HG03354 (cell line): Measurements from ENCODE around the gene SKIC2.
A peak's percentile ranks its signal among the peaks of the same experiment; 100 is the strongest.
"Not testable (repeated sequence)": the region's sequence is repeated elsewhere in the genome, so short reads cannot be mapped to it uniquely, and the experiment has no call there.

ENCODE experiments used
- ATAC-seq: cut with Tn5 transposase; IDR thresholded peaks from one replicate; pipeline ENCODE4 v1.9.1; 2021; ENCODE audit warnings: mild to moderate bottlenecking; ENCODE audit not compliant: unreplicated experiment, poor library complexity, severe bottlenecking

SKIC2 gene

DNA sequence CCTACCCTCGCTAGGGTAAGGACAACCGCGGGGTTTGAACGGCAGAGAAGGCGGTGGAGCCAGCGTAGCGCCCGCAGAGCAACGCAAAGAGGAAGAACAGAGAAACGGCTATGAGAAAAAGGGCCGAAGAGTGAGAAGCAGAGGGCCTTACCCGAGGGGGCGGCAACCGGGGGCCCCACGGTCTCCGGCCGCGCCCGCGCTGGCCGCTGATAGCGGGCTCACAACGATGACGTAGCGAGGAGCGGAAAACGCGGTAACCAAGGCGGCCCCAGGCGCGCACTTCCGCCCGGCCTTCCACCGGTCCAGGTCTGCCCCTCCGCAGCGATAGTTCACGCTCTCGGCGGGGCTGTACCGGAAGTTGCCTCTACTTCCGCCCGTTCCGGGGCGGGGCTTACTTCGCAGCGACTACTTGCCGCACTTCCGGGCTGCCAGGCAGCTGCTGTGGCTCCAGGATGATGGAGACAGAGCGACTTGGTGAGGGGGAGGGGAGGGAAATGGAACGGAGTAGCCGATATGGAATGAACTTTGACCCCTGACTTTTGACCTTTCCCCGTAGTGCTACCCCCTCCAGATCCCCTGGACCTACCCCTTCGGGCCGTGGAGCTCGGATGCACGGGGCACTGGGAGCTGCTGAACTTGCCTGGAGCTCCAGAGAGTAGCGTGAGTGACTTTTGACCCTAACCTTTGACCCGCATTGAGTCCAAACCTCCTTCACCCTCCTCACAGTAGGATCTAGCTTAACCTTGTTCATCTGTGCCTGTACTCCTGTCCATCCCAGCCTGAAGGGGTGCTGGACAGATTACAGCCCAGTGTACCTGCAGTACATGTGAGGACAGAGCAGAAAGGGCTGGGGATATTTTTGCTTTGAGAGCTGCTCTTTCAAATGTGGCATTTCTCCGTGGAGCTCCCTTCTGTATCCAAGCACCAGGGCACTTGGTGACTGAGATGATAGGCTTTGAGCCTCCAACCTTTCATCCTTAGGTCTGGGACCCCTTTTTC is at the start of gene SKIC2, which contains the start of gene NELFE:
Gene SKIC2 (plus strand): TSS at position 435 of the 999 bp plus-strand sequence. CDS start 18 bp downstream, at position 453.
Gene NELFE (minus strand): TSS at position 231 of the 999 bp plus-strand sequence. CDS start 525 bp downstream, outside the sequence.
- ATAC-seq, result peak; percentile 98

- not testable (repeated sequence) for ATAC-seq
These were observed 49.7 kb upstream of the SKIC2 start for GRCh38 chr6:31909298-31909697.

GRCh38 chr6:31911826-31912585 is 47.0 kb upstream of the SKIC2 start:
- ATAC-seq, result no peak

DNA sequence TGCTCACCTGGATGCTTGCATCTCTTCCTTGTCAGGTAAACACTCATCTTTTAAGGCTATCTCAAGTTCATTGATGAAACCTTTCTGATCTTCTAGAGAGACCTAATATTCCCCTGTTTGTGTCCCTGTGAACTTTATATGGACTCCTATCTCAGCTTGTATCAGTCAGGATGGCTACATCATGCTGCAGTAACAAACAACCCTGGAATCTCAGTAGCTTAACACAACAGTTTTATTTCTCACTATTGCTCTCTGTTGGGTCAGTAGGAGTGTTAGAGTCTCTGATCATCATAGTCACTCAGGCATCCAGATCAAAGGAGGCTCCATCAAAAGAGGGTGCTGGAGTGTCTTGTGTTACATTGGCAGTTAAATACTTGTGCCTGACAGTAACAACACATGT is 43.6 kb upstream of the SKIC2 start:
- no peak for ATAC-seq

GRCh38 chr6:31915756-31916155 is 43.2 kb upstream of the SKIC2 start:
- ATAC-seq, result no peak

- no peak for ATAC-seq
These were observed 40.8 kb upstream of the SKIC2 start for GRCh38 chr6:31918069-31918720.

GRCh38 chr6:31919624-31920303 is 39.2 kb upstream of the SKIC2 start:
- no peak for ATAC-seq

GRCh38 chr6:31920811-31921210 is 38.2 kb upstream of the SKIC2 start:
- no peak for ATAC-seq

DNA sequence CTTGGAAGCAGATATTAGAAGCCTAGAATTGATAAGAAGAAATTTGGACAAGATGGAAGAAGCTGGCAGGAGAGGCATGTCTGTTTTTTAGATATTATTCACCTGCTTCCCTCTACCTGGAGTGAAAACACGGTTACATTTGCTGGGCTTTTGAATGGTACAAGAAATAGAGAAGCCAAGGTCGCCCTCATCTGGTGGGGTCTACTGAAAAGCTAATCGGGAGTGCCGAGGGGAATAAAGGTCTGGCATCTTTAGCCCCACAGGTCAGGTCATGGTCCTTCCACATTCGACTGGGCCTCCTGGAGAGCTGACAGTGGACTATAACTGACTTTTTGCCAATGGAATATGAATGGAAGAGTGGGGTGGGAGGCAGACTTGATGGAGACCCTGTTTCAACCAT is 36.0 kb upstream of the SKIC2 start:
- no peak for ATAC-seq

GRCh38 chr6:31927242-31927862 is 31.6 kb upstream of the SKIC2 start, which contains the start of gene C2:
C2 (plus strand) TSS chr6:31927717; CDS start chr6:31927753, 36 bp downstream.
- ATAC-seq, result no peak

DNA sequence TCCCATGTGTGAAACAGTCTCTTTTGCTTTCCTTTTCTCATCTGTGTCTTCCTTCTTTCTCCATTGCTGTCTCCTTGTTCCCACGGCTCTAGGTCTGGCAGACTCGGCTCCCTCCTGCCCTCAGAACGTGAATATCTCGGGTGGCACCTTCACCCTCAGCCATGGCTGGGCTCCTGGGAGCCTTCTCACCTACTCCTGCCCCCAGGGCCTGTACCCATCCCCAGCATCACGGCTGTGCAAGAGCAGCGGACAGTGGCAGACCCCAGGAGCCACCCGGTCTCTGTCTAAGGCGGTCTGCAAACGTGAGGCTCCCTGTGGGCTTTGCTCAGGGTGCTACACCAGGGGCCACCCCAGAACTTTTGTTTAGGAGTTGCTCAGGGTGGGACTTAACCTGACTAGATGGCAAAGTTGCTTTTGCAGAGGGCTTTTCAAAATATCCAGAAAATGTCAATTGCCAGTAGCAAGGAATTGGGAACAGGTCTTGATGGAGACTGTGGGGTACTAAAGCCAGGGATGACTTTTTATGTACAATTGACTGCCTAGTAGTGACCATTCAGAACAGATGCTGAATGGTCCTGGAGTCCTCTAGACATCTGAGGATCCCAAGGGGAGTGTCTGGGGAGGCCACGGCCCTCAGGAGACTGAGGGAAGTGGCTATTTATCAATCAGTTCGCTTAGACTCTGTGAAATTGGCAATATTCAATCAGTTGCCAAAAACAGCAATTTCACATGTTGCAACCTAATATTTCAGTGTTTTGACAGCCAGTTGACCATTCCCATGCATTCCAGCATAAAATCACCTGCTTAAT is 30.9 kb upstream of the SKIC2 start:
- ATAC-seq, result no peak

GRCh38 chr6:31928672-31928939 is 30.4 kb upstream of the SKIC2 start:
- ATAC-seq, result no peak

DNA sequence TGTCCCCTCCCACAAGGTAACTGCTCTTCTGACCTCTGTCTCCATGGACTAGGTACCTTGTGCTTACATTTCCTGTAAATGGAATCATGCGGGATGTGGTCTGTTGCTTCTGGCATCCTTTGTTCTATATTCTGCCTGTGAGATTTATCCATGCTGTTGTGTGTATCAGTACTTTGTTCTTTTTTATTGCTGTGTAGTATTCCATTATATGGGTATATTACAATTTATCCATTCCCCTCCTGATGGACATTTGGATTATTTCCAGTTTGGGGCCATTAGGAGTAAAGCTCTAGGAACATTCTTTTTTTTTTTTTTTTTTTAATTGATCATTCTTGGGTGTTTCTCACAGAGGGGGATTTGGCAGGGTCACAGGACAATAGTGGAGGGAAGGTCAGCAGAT is 28.0 kb upstream of the SKIC2 start:
- ATAC-seq, result no peak

- ATAC-seq, result not testable (repeated sequence)
These were observed 26.8 kb upstream of the SKIC2 start for GRCh38 chr6:31932137-31932536.

- ATAC-seq, result no peak
These were observed 25.4 kb upstream of the SKIC2 start for GRCh38 chr6:31933537-31933936.

DNA sequence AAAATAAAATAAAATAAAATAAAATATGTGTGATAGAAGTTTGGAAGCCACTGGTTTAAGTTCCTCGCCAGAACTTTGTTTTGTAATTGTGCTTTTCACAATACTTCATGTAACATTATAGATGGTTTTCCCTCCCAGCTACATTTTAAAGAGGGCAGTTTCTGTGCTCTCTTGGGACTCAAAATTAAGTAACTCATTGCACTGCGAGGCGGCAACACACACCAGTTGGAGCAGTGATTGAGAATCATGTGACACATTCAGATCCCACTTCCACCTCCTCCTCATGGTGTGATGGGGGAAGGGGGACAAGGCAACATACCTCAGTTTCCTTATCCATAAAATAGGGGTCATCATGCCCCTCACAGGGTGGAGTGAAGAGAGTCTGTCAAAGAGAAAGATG is 24.0 kb upstream of the SKIC2 start:
- ATAC-seq, result no peak

GRCh38 chr6:31935823-31936222 is 23.2 kb upstream of the SKIC2 start:
- ATAC-seq, result no peak

DNA sequence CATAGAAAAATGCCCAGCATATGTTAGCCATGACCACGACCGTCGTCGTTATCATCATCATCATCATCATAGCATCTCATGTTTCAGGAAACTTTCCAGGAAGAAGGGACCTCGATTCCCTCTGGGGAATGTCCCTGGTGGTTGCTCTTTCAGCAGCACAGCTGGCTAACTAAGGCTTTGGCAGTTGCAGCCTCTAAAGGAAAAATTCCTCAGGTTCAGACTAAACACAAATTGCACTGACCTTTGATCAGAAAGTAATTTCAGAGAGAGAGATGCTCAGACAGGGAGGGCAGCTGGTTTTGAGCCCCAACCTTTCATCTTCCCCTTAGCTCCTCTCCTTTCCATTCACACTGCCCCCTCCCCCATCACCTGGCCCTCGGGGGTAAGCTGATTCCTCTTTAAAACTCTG is 18.7 kb upstream of the SKIC2 start:
- no peak for ATAC-seq
